ENCODE measurements around the gene MST1.

DNA sequence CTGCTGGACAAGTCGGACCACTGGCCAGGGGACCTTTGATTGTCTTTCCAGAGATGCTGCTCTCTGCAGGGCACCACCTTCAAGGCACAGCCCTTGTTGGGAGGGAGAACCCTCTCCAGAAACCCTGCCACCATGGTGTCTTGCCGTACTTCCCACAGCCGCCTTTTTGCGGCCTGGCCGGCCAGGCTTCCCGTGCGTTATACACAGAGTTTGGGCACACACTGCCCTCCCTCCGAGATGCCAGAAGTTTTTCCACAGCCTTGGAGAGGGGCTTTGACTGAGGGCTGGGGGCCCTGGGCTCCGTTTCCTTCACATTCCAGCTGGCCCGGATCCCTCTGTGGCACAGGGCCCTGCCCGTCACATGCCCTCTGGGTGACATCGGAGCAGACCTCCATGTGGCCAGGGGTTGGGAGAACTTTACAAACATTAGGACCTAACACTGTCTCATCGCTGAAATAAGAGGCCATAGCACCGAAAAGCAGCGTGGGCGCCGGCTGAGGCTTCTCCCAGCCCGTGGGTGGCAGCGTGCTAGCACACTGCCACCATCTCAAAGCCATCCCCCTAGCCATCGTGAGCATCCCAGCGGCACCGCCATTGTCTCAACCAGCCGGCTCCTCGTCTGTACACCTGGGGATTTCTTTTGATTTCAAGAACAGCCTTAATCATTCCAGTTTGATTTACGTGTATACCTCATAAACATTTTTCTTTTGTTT lies 21.4 kb downstream of the MST1 start:
- no peak for TF ChIP-seq CTCF (conservative IDR thresholded peaks at IDR 0.05; ENCODE audit: low read depth, low read length)
- TF ChIP-seq EZH2 (IDR thresholded peaks at IDR 0.05; ENCODE audit: low read length, unreplicated experiment), result no peak
- no peak for TF ChIP-seq EZH2phosphoT487 (IDR thresholded peaks at IDR 0.05; ENCODE audit: borderline replicate concordance, low read length)
